ENCODE measurements around the gene MPV17L2.

The MPV17L2 gene

DNA sequence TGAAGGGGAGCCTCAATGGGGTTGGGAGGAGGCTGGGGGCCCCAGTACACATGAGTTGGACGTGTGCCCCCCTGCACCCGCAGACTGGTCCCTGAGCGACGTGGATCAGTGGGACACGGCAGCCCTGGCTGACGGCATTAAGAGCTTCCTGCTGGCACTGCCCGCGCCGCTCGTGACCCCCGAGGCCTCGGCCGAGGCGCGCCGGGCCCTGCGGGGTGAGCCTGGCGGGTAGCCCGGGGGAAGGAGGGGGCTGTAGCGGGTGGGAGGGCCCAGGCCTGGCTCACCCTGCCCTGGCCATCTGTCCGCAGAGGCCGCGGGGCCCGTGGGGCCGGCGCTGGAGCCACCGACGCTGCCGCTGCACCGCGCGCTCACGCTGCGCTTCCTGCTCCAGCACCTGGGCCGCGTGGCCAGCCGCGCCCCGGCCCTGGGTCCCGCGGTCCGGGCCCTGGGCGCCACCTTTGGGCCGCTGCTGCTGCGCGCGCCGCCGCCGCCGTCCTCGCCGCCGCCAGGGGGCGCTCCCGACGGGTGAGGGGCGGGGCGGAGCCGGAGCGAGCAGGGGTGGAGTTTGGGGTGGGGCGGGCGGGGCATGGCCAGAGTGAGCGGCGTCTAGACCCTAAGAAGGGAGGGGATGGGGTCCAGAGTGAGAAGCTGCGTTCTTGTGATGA is 31.9 kb upstream of the MPV17L2 start:
- peak; percentile 23 for DNase-seq

DNA sequence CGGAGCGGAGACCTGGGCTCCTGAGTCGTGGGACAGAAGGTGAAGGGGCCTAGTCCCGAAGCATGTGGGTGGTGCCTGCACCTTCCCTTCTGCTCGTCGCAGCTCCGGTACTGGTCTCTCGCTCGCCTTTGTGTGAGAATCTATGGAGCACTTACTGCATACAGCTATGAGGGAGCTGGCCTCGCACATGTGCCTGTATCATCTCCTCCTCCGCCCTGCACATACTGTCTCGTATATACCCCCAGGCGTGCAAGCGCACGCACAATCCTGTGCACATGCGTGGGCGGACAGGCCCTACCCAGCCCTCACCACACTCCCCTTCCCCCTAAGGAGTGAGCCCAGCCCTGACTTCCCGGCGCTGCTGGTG is 31.4 kb upstream of the MPV17L2 start:
- DNase-seq, result no peak

DNA sequence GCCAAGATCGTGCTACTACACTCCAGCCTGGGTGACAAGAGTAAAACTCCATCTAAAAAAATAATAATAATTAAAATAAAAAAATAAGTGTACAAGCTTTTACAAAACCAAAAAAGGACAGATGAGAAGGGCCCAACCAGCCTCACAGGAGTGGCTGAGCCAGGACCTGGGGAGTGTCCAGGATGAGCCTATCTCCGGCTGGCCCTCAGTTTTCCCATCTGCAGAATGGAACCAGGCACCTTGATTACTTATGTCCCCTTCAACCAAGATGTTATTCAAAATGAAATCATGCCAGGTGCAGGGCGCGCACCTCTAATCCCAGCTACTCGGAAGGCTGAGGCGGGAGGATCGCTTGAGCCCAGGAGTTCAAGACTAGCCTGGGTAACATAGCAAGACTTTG is 28.9 kb upstream of the MPV17L2 start:
- DNase-seq, result no peak

DNA sequence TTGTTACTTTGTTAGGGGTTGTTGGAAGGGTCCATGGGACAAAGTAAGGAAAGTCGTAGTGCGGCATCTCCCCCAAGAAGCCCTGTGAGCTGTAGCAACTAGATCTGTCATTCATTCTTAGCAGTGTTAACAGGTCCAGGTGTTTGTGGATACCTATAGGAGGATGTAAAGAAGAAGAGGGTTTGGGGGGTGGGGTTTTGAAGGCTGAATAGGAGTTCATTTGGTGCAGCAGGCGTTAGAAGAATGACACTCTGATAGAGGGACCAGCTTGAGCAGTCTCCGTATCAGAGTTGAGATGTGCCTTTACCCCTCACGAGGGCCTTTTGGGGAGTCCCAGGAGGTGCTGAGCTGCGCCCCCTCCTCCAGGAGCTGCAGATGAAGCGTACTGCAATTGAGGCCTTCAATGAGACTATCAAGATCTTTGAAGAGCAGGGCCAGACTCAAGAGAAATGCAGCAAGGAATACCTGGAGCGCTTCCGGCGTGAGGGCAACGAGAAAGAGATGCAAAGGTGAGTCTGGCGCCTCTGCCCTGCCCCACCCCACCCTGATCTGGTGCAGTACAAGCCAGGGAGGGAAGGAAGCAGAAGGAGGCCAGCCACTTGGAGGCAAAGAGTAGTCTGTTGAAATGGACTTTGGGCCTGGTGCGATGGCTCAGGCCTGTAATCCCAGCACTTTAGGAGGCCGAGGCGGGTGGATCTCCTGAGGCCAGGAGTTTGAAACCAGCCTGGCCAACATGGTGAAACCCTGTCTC is 27.0 kb upstream of the MPV17L2 start:
- DNase-seq, result no peak

DNA sequence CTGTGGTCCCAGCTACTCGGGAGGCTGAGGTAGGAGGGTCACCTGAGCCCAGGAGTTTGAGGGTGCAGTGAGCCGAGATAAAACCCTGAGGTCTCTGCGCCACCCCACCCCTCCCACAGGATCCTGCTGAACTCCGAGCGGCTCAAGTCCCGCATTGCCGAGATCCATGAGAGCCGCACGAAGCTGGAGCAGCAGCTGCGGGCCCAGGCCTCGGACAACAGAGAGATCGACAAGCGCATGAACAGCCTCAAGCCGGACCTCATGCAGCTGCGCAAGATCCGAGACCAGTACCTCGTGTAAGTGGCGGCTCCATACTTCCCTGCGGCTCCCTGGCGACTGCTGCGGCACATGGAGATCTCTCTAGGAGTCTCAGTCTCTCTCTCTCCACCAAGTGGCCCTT is 26.0 kb upstream of the MPV17L2 start:
- no peak for DNase-seq

DNA sequence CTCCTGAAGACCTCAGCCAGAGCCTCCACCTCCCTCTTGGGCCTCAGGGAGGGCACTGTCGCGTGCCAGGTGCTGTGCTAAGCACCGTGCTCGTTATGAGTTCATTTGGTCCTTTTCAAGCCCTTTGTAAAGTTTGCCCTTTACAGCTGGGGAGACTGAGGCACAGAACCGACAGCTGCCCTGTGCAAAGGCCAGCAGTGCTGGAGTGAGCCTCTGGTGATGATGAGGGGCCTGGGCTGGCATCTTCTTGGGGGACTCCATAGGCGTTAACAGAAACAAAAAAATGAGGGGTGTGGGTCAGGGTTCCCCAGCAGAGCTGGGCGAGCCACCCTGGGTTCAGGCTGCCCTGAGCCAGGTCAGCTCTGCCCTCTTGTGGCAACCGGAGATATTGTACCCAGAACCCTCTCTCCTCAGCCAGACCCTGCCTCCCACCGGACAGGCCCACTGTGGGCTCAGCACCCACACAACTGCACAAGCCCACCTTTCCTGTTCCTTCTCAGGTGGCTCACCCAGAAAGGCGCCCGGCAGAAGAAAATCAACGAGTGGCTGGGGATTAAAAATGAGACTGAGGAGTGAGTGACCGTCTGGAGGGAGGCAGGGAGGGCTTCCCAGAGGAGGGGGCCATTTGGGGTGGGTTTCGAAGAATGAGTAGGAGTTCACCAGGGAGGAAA is 24.9 kb upstream of the MPV17L2 start:
- no peak for DNase-seq

DNA sequence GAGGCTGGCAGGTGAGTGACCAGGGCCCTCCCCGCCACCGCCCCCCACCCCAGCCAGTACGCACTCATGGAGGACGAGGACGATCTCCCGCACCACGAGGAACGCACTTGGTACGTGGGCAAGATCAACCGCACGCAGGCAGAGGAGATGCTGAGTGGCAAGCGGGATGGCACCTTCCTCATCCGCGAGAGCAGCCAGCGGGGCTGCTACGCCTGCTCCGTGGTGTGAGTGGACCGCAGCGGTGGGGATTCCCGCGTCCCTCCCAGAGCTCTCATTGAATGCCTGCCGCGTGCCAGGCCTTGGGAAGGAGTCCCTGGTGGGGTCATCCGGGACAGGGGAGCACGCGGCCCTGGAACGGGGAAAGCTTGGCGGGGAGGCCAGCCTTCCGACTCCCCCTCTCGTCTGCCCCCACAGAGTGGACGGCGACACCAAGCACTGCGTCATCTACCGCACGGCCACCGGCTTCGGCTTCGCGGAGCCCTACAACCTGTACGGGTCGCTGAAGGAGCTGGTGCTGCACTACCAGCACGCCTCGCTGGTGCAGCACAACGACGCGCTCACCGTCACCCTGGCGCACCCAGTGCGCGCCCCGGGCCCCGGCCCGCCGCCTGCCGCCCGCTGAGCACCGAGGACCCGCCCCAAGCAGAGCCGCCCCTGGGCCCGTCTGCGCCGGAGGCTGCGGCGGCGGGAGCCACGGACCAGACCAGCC is 24.2 kb upstream of the MPV17L2 start:
- DNase-seq, result no peak

DNA sequence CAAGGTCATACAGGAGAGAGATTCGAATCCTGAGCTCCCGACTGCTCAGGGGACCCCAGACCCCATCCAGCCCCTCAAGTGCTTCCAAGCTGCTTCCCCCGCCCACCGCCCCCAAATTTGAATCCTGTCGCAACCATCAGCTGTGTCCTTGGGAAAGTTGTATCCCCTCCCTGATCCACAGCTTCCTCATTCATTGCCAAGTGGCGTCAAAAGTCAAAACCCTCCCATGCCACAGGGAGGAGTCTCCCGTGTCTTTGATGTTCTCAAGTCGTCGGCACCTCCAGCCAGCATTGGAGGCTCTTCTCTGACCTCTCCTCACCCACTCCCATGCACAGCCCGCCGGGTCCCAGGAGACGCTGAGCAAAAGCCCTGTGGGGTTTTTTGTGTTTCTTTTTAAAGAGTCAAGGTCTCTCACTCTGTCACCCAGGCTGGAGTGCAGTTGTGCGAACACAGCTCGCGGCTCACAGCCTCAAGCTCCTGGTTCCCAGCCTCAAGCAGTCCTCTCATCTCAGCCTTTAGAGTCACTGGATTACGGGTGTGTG is 22.2 kb upstream of the MPV17L2 start:
- no peak for DNase-seq

DNA sequence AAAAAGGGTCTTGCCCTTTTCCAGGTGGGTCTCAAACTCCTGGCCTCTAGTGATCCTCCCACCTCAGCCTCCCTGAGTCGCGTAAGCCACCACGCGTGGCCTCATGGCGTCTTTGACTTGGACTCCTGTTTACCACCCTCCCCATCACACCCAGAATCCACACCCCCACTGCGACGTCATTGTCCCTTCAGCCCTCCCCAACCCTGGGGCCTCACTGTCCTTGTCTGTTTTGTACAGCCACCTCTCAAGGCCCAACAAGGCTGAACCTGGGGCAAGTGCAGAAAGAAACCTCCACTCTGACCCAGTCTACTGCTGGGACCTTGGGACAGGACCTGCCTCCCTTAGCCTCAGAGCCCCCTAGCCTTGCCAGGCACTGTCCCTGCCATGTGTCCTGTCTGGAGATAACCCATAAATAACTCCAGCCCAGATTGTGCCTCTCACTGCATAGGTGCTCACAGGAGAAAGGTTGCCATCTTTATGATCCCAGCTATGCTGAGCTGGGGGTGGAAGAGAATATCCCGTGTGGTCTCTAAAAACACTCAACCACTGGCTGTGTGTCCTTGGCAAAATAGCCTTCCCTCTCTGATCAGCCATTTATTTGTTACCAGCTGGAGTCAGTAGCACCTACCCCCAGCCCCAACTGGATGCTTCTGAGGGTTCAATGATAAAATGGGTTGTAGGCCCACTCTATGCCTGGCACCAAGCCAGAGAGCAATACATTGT is 21.3 kb upstream of the MPV17L2 start:
- DNase-seq, result no peak

DNA sequence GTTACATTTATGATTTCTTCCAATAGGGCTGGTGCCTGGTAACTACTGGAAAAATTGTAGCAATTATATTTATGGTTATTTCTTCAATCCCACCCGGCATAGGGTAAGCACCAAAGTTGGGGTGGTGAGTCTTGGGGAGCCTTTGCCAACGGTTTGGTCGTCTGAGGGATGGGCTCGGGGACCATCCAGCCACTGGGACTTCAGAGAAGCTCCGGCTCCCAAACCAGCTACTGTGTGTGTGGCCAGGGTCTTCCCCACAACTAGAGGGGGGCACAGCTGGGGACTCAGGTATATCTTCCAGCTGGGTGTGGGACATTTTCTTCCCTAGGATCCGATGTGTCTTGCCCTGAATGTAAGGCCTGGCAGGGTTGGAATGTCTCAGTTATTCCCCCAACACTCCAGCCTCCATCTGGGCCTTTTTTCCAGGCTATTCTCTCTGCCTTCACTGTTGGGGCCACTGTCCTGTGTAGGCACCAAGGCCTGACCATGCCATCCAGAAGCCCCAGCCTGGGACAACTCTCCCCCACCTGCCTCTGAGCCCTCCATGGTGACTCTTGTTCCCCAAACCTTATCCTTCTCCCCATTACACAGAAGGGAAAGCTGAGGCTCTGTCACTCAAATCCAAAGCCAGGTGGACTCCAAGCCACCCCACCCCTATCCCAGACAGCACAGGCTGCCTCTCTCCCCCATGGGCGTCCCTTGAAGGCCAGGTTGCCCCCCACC is 20.5 kb upstream of the MPV17L2 start:
- no peak for DNase-seq

DNA sequence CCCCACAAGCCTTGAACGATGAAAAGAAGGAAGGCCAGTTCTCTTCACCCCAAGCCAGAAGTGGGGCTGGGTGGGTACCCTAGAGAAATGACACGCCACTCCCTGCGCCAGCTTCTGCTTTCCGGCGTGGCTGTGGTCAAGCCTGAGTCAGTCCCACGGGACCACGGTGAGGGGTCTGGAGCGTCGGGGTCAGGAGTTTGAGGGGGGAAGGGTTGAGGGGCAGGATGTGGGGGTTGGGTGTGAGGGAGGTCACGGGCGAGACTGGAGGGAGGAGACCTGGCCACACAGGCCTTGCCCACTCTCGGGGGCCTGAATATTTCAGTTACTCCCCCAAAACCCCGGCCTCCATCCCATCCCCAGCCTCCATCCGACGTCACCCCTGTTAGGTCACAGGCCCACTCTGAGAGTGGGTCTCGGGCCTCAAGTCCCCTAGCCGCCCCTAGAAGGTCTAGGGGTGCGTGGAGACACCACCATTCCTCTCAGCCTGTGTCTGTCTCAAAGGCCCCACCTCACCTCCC is 19.9 kb upstream of the MPV17L2 start:
- no peak for DNase-seq

DNA sequence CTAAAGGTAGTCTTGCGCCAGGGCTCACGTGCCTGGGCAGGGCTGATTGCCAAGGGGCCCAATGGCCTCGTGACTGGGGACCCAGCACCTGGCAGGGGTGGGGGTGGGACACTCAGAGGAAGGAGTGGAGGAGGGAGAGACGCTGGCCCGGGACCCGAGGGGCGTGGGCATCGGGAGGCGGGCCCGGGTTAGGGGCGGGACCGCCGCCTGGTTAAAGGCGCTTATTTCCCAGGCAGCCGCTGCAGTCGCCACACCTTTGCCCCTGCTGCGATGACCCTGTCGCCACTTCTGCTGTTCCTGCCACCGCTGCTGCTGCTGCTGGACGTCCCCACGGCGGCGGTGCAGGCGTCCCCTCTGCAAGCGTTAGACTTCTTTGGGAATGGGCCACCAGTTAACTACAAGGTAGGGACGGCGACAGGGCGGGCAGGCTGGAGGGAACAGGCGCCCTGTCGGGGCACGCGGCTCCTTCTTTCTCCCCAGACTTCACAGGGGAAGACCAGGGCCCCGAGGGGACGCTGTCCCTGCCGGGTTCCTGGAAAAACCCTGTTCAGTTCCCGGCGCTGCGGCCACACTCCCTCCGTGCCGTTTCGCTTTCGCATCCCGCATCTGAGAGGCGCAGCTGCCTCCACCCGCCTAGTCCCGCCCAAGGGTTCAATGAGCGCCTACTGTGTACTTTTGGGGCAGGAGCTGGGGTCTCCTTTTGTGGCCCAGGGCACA is 19.3 kb upstream of the MPV17L2 start, which contains the start of gene IFI30:
IFI30 (plus strand) TSS at position 242 of the 717 bp plus-strand sequence; CDS start at position 271, 29 bp downstream.
- DNase-seq, result no peak

DNA sequence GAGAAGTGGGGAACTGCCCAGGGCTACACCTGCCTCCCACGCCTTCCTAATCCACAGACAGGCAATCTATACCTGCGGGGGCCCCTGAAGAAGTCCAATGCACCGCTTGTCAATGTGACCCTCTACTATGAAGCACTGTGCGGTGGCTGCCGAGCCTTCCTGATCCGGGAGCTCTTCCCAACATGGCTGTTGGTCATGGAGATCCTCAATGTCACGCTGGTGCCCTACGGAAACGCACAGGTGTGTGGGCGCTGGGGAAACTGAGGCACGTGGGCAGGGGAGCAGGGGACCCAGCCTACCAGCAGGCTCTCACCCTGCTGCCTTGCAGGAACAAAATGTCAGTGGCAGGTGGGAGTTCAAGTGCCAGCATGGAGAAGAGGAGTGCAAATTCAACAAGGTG is 18.0 kb upstream of the MPV17L2 start:
- DNase-seq, result no peak

DNA sequence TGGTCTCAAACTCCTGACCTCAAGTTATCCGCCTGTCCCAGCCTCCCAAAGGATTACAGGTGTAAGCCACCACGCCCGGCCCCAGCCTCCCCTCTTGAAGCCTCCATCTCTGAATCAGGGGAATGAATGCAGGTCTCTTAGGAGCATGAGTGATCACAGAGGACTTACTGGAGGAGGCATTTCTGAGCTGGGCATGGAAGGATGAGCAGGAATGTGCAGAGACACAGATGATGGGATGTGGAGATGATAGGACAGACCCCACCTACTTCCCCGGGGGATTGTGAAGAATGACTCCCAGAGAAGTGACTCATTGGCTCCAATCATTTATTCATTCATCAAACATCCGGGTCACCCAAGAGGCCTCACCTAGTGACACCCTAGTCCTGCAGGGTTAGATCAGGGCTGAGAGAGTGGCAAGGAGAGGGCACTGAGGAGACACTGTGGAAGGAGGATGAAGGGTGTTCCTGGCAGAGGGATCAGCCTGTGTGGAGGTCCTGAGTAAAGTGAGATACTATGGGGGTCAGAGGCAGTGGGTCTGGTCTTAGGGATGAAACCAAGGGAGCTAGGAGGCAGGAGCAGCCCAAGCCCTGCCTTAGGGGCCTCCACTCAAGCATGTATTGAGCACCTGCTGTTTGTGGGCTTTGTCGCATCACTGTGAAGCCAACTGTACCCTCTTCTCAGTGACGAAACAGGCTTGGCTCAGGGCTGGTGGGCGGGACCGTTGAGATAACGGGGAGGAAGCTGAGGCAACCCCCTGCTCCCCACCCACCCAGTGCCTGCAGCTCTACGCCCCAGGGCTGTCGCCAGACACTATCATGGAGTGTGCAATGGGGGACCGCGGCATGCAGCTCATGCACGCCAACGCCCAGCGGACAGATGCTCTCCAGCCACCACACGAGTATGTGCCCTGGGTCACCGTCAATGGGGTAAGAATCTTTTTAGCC is 16.4 kb upstream of the MPV17L2 start:
- DNase-seq, result no peak

DNA sequence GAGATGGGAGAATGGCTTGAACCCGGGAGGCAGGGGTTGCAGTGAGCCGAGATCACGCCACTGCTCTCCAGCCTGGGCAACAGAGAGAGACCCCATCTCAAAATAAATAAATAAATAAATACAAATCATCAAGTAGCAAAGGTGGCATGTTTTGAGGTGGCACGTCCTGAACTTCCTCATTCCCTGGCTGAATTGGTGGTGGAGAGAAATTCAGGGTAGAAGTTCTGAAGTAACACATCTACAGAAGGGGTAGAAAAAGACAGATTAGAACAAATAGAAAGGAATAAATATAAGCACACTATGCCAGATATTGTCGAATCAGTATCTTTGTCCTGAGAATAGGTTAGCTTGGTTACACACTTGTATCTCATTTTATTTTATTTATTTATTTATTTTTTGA is 13.1 kb upstream of the MPV17L2 start:
- no peak for DNase-seq

DNA sequence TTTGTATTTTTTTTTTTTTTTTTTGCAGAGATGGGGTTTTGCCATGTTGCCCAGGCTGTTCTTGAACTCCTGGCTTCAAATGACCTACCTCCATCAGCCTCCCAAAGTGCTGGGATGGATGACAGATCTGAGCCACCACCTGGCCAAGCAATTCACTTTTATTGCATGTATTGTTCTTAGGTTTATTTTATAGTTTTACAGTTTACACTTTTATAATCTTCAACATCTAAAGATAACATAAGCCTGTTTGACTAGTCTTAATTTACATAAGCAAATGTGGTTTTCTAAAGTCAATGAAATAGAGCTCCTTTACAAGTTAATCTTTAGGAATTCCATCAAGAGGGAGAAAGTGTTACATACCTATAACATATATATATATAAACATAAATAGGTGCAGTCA is 9.5 kb upstream of the MPV17L2 start:
- no peak for DNase-seq

DNA sequence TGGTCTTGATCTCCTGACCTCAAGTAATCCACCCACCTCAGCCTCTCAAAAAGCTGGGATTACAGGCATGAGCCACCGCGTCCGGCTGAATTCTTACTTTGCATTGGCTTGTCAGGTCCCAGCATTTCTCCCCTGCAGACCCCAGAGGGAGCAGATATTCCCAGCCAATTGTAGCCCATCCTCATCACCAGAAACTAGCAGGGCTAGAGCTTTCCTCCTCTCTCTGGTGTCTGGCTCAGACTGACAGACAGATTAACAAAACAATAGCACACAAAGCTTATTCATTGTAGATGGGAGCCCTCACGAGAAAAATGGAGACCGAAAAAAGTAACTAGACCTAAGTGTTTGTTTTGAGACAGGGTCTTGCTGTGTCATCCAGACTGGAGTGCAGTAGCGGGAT is 7.5 kb upstream of the MPV17L2 start:
- DNase-seq, result no peak

DNA sequence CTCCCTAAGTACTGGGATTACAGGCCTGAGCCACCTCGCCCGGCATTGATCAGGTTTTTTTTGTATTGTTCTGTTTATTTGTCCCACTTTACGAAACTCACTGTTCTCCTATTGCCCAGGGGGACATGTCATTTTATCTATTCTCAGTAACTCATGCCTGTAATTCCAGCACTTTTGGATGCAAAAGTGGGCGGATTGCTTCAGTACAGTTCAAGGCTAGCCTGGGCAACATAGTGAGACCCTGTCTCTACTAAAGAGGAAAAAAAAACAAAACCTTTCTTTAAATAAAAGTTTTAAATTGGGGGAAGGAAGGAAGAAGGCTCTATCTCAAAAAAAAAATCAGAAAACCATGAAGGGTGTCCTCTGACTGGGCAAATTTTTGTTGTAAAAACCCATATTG is 2.7 kb upstream of the MPV17L2 start:
- no peak for DNase-seq

DNA sequence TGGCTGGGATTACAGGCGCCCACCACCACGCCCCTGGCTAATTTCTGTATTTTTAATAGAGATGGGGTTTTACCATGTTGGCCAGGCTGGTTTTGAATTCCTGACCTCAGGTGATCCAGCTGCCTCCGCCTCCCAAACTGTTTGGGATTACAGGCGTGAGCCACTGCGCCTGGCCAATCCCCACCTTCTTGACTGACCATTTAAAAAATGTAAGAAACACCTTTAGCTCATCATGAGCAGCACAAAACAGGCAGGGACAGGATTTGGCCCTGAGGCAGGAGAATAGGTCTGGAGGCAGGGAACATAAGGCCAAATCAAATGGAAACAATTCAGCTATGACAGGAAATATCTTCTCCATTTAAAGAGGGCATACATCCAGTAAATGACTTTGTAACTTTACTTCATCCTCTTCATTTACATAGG is 1.4 kb upstream of the MPV17L2 start:
- DNase-seq, result no peak

All from NCI-H446 treated with DMSO at 0.1 percent for 48 hours (cell line).